K562 (cell line): ENCODE measurements around the gene GSK3B. TPM values are rescaled to one million over a fixed set of nuclear protein-coding genes. Genes with fewer than 3 reads are reported as not detected.

Experiments used
- ARHGAP35 ChIP-seq: fragments of 450-650 bp; IDR thresholded peaks from 2 replicates; pipeline ENCODE4 v1.6.1; 2018; ENCODE audit not compliant: partially characterized antibody
- ATF1 ChIP-seq, 2 experiments: fragments of 450-650 bp in 1 of 2; IDR thresholded peaks; 2 replicates each; pipeline ENCODE4 v1.6.1; 2016; ENCODE audit warnings: missing compliant biosample characterization in 1 of 2, missing genetic modification characterization in 1 of 2
- ATF3 ChIP-seq, 2 experiments: fragments of 450-650 bp in 1 of 2; sonication (generic) in 1 of 2; formaldehyde crosslinking in 1 of 2; IDR thresholded peaks in 1 of 2; conservative IDR thresholded peaks in 1 of 2; 2 replicates each; pipeline versions ENCODE4 v1.6.1 to v1.8.1; 2016 to 2023; ENCODE audit warnings: mild to moderate bottlenecking in 2 of 2, moderate library complexity in 2 of 2, inconsistent platforms in 1 of 2, missing genetic modification reagents in 1 of 2
- BRF2 ChIP-seq: IDR thresholded peaks from 3 replicates; pipeline ENCODE4 v1.6.1; 2011; ENCODE audit warnings: borderline replicate concordance, mild to moderate bottlenecking; ENCODE audit not compliant: insufficient read length, insufficient read depth
- C11orf30 ChIP-seq: fragments of 450-650 bp; IDR thresholded peaks from 2 replicates; pipeline ENCODE4 v1.6.1; 2016; ENCODE audit warnings: low read depth, mild to moderate bottlenecking
- DPF2 ChIP-seq: fragments of 450-650 bp; IDR thresholded peaks from 2 replicates; pipeline ENCODE4 v1.6.1; 2016
- FOSL1 ChIP-seq: fragments of 200-800 bp; sonication (Bioruptor generic); conservative IDR thresholded peaks from 2 replicates; pipeline ENCODE4 v1.6.1; 2016; ENCODE audit warnings: missing genetic modification characterization, missing compliant biosample characterization
- HES1 ChIP-seq: fragments of 450-650 bp; IDR thresholded peaks from 2 replicates; pipeline ENCODE4 v1.6.1; 2016; ENCODE audit warnings: low read depth, mild to moderate bottlenecking, moderate library complexity
- HMBOX1 ChIP-seq: sonication (generic); IDR thresholded peaks from 2 replicates; pipeline ENCODE4 v1.6.1; 2016
- ILK ChIP-seq: fragments of 450-650 bp; IDR thresholded peaks from 2 replicates; pipeline ENCODE4 v1.6.1; 2016; ENCODE audit warnings: missing genetic modification characterization, low read depth, mild to moderate bottlenecking, missing compliant biosample characterization, moderate library complexity, borderline replicate concordance
- KLF1 ChIP-seq: fragments of 450-650 bp; IDR thresholded peaks from 2 replicates; pipeline ENCODE4 v1.6.1; 2016; ENCODE audit warnings: missing genetic modification characterization, missing compliant biosample characterization
- MAFF ChIP-seq: IDR thresholded peaks from 2 replicates; pipeline ENCODE4 v1.6.1; 2012; ENCODE audit warnings: low read length, improper control_type of control experiment
- NFE2 ChIP-seq: IDR thresholded peaks from 2 replicates; pipeline ENCODE4 v1.6.1; 2014; ENCODE audit warnings: antibody characterized with exemption, low read depth
- POLR2B ChIP-seq: fragments of 450-650 bp; IDR thresholded peaks from 2 replicates; pipeline ENCODE4 v1.6.1; 2018; ENCODE audit warnings: low read depth; ENCODE audit not compliant: partially characterized antibody
- PREB ChIP-seq: sonication (generic); formaldehyde crosslinking; IDR thresholded peaks from 2 replicates; pipeline ENCODE4 v1.8.1; 2023; ENCODE audit warnings: mild to moderate bottlenecking, missing genetic modification reagents
- SIX5 ChIP-seq, 2 experiments: IDR thresholded peaks; 2 replicates each; pipeline ENCODE4 v1.6.1; 2011; ENCODE audit warnings: low read length in 2 of 2, borderline replicate concordance in 1 of 2, low read depth in 1 of 2, mild to moderate bottlenecking in 1 of 2, moderate library complexity in 1 of 2; ENCODE audit not compliant: insufficient read depth in 1 of 2
- SMARCA5 ChIP-seq: fragments of 450-650 bp; IDR thresholded peaks from 2 replicates; pipeline ENCODE4 v1.6.1; 2016
- SOX6 ChIP-seq: fragments of 450-650 bp; IDR thresholded peaks from 2 replicates; pipeline ENCODE4 v1.6.1; 2014; ENCODE audit warnings: mild to moderate bottlenecking
- THRB ChIP-seq: fragments of 450-650 bp; formaldehyde crosslinking; conservative IDR thresholded peaks from 2 replicates; pipeline ENCODE4 v1.4.0; 2022; ENCODE audit warnings: mild to moderate bottlenecking, missing genetic modification characterization
- ZKSCAN1 ChIP-seq: fragments of 150-350 bp; IDR thresholded peaks from 2 replicates; pipeline ENCODE4 v1.6.1; 2016; ENCODE audit warnings: low read depth, low read length
- ZNF121 ChIP-seq: sonication (generic); formaldehyde crosslinking; conservative IDR thresholded peaks from 2 replicates; pipeline ENCODE4 v1.8.0; 2022; ENCODE audit warnings: missing genetic modification reagents
- ZNF316 ChIP-seq: fragments of 450-650 bp; IDR thresholded peaks from 2 replicates; pipeline ENCODE4 v1.6.1; 2016
- ZNF586 ChIP-seq: fragments of 450-650 bp; formaldehyde crosslinking; conservative IDR thresholded peaks from 2 replicates; pipeline ENCODE4 v1.4.0; 2020; ENCODE audit warnings: mild to moderate bottlenecking, moderate library complexity
- ZNF695 ChIP-seq: fragments of 450-650 bp; formaldehyde crosslinking; IDR thresholded peaks from 2 replicates; pipeline ENCODE4 v1.4.0; 2020; ENCODE audit warnings: mild to moderate bottlenecking, moderate library complexity
- polyA plus RNA-seq, 8 experiments: library from polyadenylated mRNA; depleted of rRNA in 4 of 8; stranded (reverse) in 5 of 8; unstranded in 3 of 8; fragments of >200 nt; fragmentation: Nextera tagmentation in 2 of 8; fragmentation: Illumina TruSeq in 1 of 8; extraction: Ambion mirVana in 2 of 8; extraction: Trizol in 1 of 8; gene quantifications; 2 replicates each; pipeline versions ENCODE4 v1.2.1 to v1.2.3, GENCODE V29; 2011 to 2014; ENCODE audit warnings: inconsistent platforms in 1 of 8, missing spikeins in 1 of 8
- total RNA-seq, 7 experiments: library from RNA; depleted of rRNA in 6 of 7; stranded (reverse); fragments of >200 nt in 6 of 7; fragmentation: Illumina TruSeq in 2 of 7; extraction: Trizol in 2 of 7; gene quantifications; 2 replicates each; pipeline versions ENCODE4 v1.2.1 to v1.2.3, GENCODE V29; 2011 to 2021; ENCODE audit warnings: low replicate concordance in 1 of 7

Gene GSK3B
- total and polyA plus RNA-seq, 9 of the 15 experiments (the other 6 are each of a cell fraction or from before 2014, with no cell fraction given) = 4.7 to 25.0 (median 18.7) TPM

GRCh38 chr3:120022729-120023128 is 71.5 kb downstream of the GSK3B start (continued):
- TF ChIP-seq ARHGAP35 (no peak), ATF3 (IDR thresholded peaks at IDR 0.05) (no peak), ATF3 (CRISPR knock-in tag; conservative IDR thresholded peaks at IDR 0.05) (no peak), POLR2B (no peak), ATF1 (CRISPR knock-in tag; IDR thresholded peaks at IDR 0.05) (no peak), ATF1 (tag; IDR thresholded peaks at IDR 0.05) (no peak), ZKSCAN1 (peak; percentile 69; the same call in 1 of the 2 replicates), SOX6 (0 out of 2 replicates have a peak, but pooled peaks have one; percentile 22), FOSL1 (peak; percentile 43; the same call in 1 of the 2 replicates), NFE2 (peak; percentile 66), SIX5 (IDR thresholded peaks at IDR 0.05; ENCODE audit: borderline replicate concordance in 1 of 2, insufficient read depth in 1 of 2, low read depth in 1 of 2, low read length in 2 of 2) (no peak), BRF2 (no peak), ZNF695 (no peak), PREB (no peak), HES1 (no peak), ZNF586 (CRISPR knock-in tag) (no peak), THRB (no peak), ZNF121 (CRISPR knock-in tag) (no peak), ZNF316 (no peak), ILK (tag) (no peak), MAFF (peak; percentile 24; the same call in 1 of the 2 replicates), SMARCA5 (no peak), DPF2 (0 out of 2 replicates have a peak, but pooled peaks have one; percentile 24), HMBOX1 (peak; percentile 34; the same call in 1 of the 2 replicates), KLF1 (no peak), C11orf30 (peak; percentile 51; the same call in 1 of the 2 replicates)
